Ovary (tissue), 9 donors: ENCODE data around the gene ENOSF1. TPM values are rescaled to one million over a fixed set of nuclear protein-coding genes. Genes with fewer than 3 reads are reported as not detected.
"Not testable (repeated sequence)": the region's sequence is repeated elsewhere in the genome, so short reads cannot be mapped to it uniquely, and the experiment has no call there.

Experiments
- DNase-seq, 5 donors: peaks; one replicate each; pipeline ENCODE4 v3.0.0-alpha.2; 2019 to 2020
- H3K27ac ChIP-seq, 2 donors: fragments of 200-600 bp; one replicate each; pipeline versions ENCODE4 v1.5.1 to v1.8.0; 2019 to 2022
- H3K27me3 ChIP-seq: fragments of 200-600 bp; one replicate; pipeline ENCODE4 v1.8.0; 2022
- H3K36me3 ChIP-seq: fragments of 200-600 bp; sonication (generic); one replicate; pipeline ENCODE4 v1.5.1; 2019
- H3K4me1 ChIP-seq: one replicate; pipeline ENCODE4 v1.8.1; 2013; ENCODE audit warnings: mild to moderate bottlenecking, moderate library complexity; ENCODE audit not compliant: insufficient read depth
- H3K4me3 ChIP-seq: fragments of 200-600 bp; sonication (generic); one replicate; pipeline ENCODE4 v1.5.1; 2017
- H3K9me3 ChIP-seq, 2 donors: fragments of 200-600 bp in 1 of 2; sonication (generic) in 1 of 2; one replicate each; pipeline versions ENCODE4 v1.5.1 to v1.8.1; 2013 to 2019; ENCODE audit warnings: mild to moderate bottlenecking in 1 of 2, moderate library complexity in 1 of 2
- CTCF ChIP-seq, 3 donors: fragments of 450-650 bp in 2 of 3; fragments of 200-600 bp in 1 of 3; IDR thresholded peaks; one replicate each; pipeline versions ENCODE4 v1.5.1 to v1.8.0; 2016 to 2022; ENCODE audit warnings: antibody characterized with exemption in 3 of 3, mild to moderate bottlenecking in 1 of 3
- EP300 ChIP-seq: sonication (generic); formaldehyde crosslinking; IDR thresholded peaks from one replicate; pipeline ENCODE4 v1.6.1; 2017; ENCODE audit warnings: antibody characterized with exemption
- POLR2A ChIP-seq: fragments of 450-650 bp; IDR thresholded peaks from one replicate; pipeline ENCODE4 v1.6.1; 2017; ENCODE audit warnings: antibody characterized with exemption, mild to moderate bottlenecking, moderate library complexity
- WGBS, 3 donors: extraction: QIAGEN DNeasy Blood & Tissue Kit in 1 of 3; methylation state at CpG; one replicate each; pipeline versions ENCODE4 v1.1.5 to v1.1.7; 2013 to 2017; 5-methylcytosine and 5-hydroxymethylcytosine counted together
- intact Hi-C, 4 donors: fragments of 100-400 bp; cut with DNase I; formaldehyde crosslinking; loops; one replicate each; pipeline versions ENCODE4 v1.11.0 to v1.15.1; 2022 to 2023
- polyA plus RNA-seq, 2 donors: library from polyadenylated mRNA; stranded (reverse); fragments of 200-250 nt in 1 of 2; fragments of 350-450 nt in 1 of 2; fragmentation: Illumina TruSeq in 1 of 2; extraction: RNeasy Lipid Tissue Mini Kit (QIAGEN cat#74804) in 1 of 2; gene quantifications; one replicate each; pipeline ENCODE4 v1.2.3, GENCODE V29; 2013 to 2014
- total RNA-seq, 7 donors: library from RNA; depleted of rRNA in 2 of 7; stranded (reverse); fragments of >200 nt in 2 of 7; fragmentation: NEBNext Ultra II Directional in 3 of 7; extraction: Animal tissue kit (Norgen Biotek cat#: 25700) in 3 of 7; gene quantifications; one replicate each; pipeline versions ENCODE4 v1.1.0 to v1.2.4, GENCODE V29; 2016 to 2023
- donor health status: DM: no; HTN: no; CAD: no; lungs with moderate emphysema.
- donor health status: DM: no; HTN: no; CAD: no.
- donor health status: Bipolar disorder and iron deficiency.
- donor health status: DM: yes; HTN: yes; CAD: no.
- donor health status: DM: no; HTN: no; CAD: no.
- donor health status: DM: yes; HTN: yes; CAD: no.

ENOSF1 gene
- total and polyA plus RNA-seq, 9 donors: 29.2 to 94.9 (median 53.0) TPM

- Histone ChIP-seq H3K36me3 (no peaks in the 10 kb centered on the region), H3K27ac (no peak overlapping the region), H3K27me3 (no peaks in the 10 kb centered on the region), H3K4me3 (no peak overlapping the region), H3K4me1 (no peaks in the 10 kb centered on the region), H3K9me3 (no peaks in the 10 kb centered on the region)
- 89 to 92% (median 92%) methylated on average over 4 to 5 of the region's 5 CpGs for WGBS, 3 donors
- no peak for TF ChIP-seq POLR2A
- TF ChIP-seq EP300: no peak
- no peak for TF ChIP-seq CTCF (IDR thresholded peaks at IDR 0.05)
- no peak for DNase-seq
- intact Hi-C loops: no loop called here
Measured at GRCh38 chr18:683531-683930, 28.9 kb downstream of the ENOSF1 start.

GRCh38 chr18:682833-683232 is 29.6 kb downstream of the ENOSF1 start:
- Histone ChIP-seq H3K4me1 (no peaks in the 10 kb centered on the region), H3K36me3 (no peaks in the 10 kb centered on the region), H3K27me3 (no peaks in the 10 kb centered on the region), H3K4me3 (no peak overlapping the region), H3K27ac (no peak overlapping the region), H3K9me3 (no peaks in the 10 kb centered on the region)
- no peak for DNase-seq
- intact Hi-C loops: no loop called here
- TF ChIP-seq EP300 (no peak), POLR2A (no peak), CTCF (IDR thresholded peaks at IDR 0.05) (no peak)

GRCh38 chr18:682416-682815 is 30.0 kb downstream of the ENOSF1 start:
- intact Hi-C loops, H3K27ac ChIP-seq, H3K27me3 ChIP-seq, H3K4me3 ChIP-seq, H3K36me3 ChIP-seq, H3K4me1 ChIP-seq, DNase-seq, H3K9me3 ChIP-seq: not testable (repeated sequence)
- WGBS, 3 donors: 89 to 92% (median 91%) methylated on average over 9 of the region's 9 CpGs

GRCh38 chr18:681985-682384 is 30.4 kb downstream of the ENOSF1 start:
- no peak for DNase-seq
- intact Hi-C loops: no loop called here
- no peaks in the 10 kb centered on the region for H3K4me1 ChIP-seq
- no peak overlapping the region for H3K4me3 ChIP-seq
- no peaks in the 10 kb centered on the region for H3K9me3 ChIP-seq
- H3K27ac ChIP-seq: no peak overlapping the region
- no peaks in the 10 kb centered on the region for H3K36me3 ChIP-seq
- WGBS, 3 donors: 86 to 94% (median 93%) methylated on average over 5 of the region's 5 CpGs
- H3K27me3 ChIP-seq: no peaks in the 10 kb centered on the region
- TF ChIP-seq POLR2A (no peak), CTCF (IDR thresholded peaks at IDR 0.05) (no peak), EP300 (no peak)

- 93 to 95% (median 94%) methylated on average over 4 of the region's 4 CpGs for WGBS, 3 donors
- Histone ChIP-seq H3K36me3 (no peaks in the 10 kb centered on the region), H3K27ac (no peak overlapping the region), H3K4me1 (no peaks in the 10 kb centered on the region), H3K27me3 (no peaks in the 10 kb centered on the region), H3K4me3 (no peak overlapping the region), H3K9me3 (no peaks in the 10 kb centered on the region)
- no peak for DNase-seq
- TF ChIP-seq POLR2A (no peak), EP300 (no peak)
- intact Hi-C loops: no loop called here
Measured at GRCh38 chr18:680392-680791, 32.0 kb downstream of the ENOSF1 start.

- Histone ChIP-seq H3K4me1 (no peaks in the 10 kb centered on the region), H3K36me3 (no peaks in the 10 kb centered on the region), H3K27ac (no peak overlapping the region), H3K9me3 (no peaks in the 10 kb centered on the region), H3K27me3 (no peaks in the 10 kb centered on the region), H3K4me3 (no peak overlapping the region)
- DNase-seq: no peak
- WGBS, 3 donors: 98 to 99% (median 98%) methylated on average over 4 of the region's 4 CpGs
- intact Hi-C loops: no loop called here
- no peak for TF ChIP-seq EP300
- no peak for TF ChIP-seq POLR2A
- no peak for TF ChIP-seq CTCF (IDR thresholded peaks at IDR 0.05)
Measured at GRCh38 chr18:679516-679915, 32.9 kb downstream of the ENOSF1 start.
